ENCODE results near the gene TBC1D22A. TPM values are rescaled to one million over a fixed set of nuclear protein-coding genes. Genes with fewer than 3 reads are reported as not detected.

TBC1D22A gene
- total and polyA plus RNA-seq, 2 donors, result 11.8 to 25.7 TPM

GRCh38 chr22:47193606-47194329 is 431.3 kb downstream of the TBC1D22A start:
- 96% methylated on average over 19 of the region's 19 CpGs for WGBS
- Histone ChIP-seq H3K27me3 (ENCODE audit: control insufficient read depth in 2 of 2, insufficient read depth in 1 of 2, low read length in 1 of 2) (no peaks in the 10 kb centered on the region), H3K4me3 (ENCODE audit: low read length in 2 of 2) (no peak overlapping the region), H3K36me3 (ENCODE audit: control insufficient read depth in 2 of 2, insufficient read depth in 2 of 2, low read length in 1 of 2) (no peaks in the 10 kb centered on the region), H3K27ac (ENCODE audit: low read depth in 1 of 2, low read length in 1 of 2) (no peak overlapping the region), H3K4me1 (ENCODE audit: control insufficient read depth in 2 of 2, insufficient read depth in 2 of 2, low read length in 2 of 2) (peaks cover 0 to 2% of the 10 kb centered on the region in 2 donors), H3K9me3 (ENCODE audit: control insufficient read depth in 2 of 2, insufficient read depth in 1 of 2, low read length in 1 of 2) (no peaks in the 10 kb centered on the region)
- no peak for DNase-seq (ENCODE audit: low read depth in 6 of 9, low spot score in 9 of 9)

DNA sequence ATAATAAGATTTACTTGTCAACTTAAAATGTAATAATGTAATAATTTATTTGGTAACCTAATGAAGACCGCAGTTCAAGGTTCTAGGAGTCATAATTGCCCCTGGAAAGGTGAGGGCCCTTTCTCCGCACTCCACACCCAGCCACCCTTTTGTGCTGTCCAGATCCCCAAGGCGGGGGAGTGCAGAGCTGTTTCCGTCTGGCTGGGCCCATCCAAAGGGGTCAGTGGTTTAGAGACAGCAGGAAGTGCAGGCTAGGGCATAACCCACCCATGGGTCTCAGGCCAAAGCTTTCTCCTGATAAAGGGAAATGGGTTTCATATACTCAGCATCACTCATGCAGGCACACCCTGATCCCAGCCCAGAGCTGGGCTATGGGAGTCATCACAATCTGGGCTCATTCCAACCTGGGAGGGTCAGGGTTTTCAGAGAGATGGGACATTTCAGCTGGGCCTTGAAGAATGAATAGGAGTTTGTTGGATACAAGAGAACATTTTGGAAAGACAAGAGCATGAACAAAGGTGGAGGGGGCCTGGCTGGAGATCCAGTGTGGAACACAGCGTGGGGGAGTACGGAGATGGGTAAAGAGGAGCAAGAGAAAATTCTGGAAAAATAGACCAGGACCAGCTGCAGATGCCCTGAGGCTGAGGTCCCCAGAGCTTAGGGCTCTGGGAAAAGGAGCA is 432.2 kb downstream of the TBC1D22A start:
- no peaks in the 10 kb centered on the region for H3K9me3 ChIP-seq (ENCODE audit: control insufficient read depth in 2 of 2, insufficient read depth in 1 of 2, low read length in 1 of 2)
- no peaks in the 10 kb centered on the region for H3K36me3 ChIP-seq (ENCODE audit: control insufficient read depth in 2 of 2, insufficient read depth in 2 of 2, low read length in 1 of 2)
- H3K4me1 ChIP-seq (ENCODE audit: control insufficient read depth in 2 of 2, insufficient read depth in 2 of 2, low read length in 2 of 2), result peaks cover 0 to 2% of the 10 kb centered on the region in 2 donors
- no peak for DNase-seq (ENCODE audit: low read depth in 6 of 9, low spot score in 9 of 9)
- H3K27ac ChIP-seq (ENCODE audit: low read depth in 1 of 2, low read length in 1 of 2), result no peak overlapping the region
- H3K4me3 ChIP-seq (ENCODE audit: low read length in 2 of 2), result no peak overlapping the region
- 97% methylated on average over 6 of the region's 6 CpGs for WGBS
- H3K27me3 ChIP-seq (ENCODE audit: control insufficient read depth in 2 of 2, insufficient read depth in 1 of 2, low read length in 1 of 2), result no peaks in the 10 kb centered on the region

DNA sequence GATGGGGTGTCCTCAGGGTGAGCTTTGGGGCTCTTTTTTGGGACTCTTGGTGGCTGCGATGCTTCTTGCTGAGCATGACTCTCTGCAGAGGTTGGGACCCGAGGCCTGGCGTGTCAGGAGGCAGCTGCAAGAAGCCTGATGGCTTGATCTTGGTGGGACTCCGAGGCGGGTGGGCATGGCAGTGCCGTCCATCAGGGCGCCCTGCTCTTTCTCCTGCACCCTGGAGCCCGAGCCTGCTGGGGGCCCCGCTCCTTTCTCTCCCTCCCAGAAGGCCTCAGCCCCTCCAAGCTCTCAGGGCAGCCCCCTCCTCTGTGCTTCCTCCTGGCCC is 432.7 kb downstream of the TBC1D22A start:
- Histone ChIP-seq H3K27ac (ENCODE audit: low read depth in 1 of 2, low read length in 1 of 2) (no peak overlapping the region), H3K4me3 (ENCODE audit: low read length in 2 of 2) (no peak overlapping the region), H3K9me3 (ENCODE audit: control insufficient read depth in 2 of 2, insufficient read depth in 1 of 2, low read length in 1 of 2) (no peaks in the 10 kb centered on the region), H3K36me3 (ENCODE audit: control insufficient read depth in 2 of 2, insufficient read depth in 2 of 2, low read length in 1 of 2) (no peaks in the 10 kb centered on the region), H3K27me3 (ENCODE audit: control insufficient read depth in 2 of 2, insufficient read depth in 1 of 2, low read length in 1 of 2) (no peaks in the 10 kb centered on the region), H3K4me1 (ENCODE audit: control insufficient read depth in 2 of 2, insufficient read depth in 2 of 2, low read length in 2 of 2) (peaks cover 0 to 2% of the 10 kb centered on the region in 2 donors)
- no peak for DNase-seq (ENCODE audit: low read depth in 6 of 9, low spot score in 9 of 9)
- 95% methylated on average over 9 of the region's 9 CpGs for WGBS

- Histone ChIP-seq H3K27ac (ENCODE audit: low read depth in 1 of 2, low read length in 1 of 2) (no peak overlapping the region), H3K4me1 (ENCODE audit: control insufficient read depth in 2 of 2, insufficient read depth in 2 of 2, low read length in 2 of 2) (peaks cover 0 to 2% of the 10 kb centered on the region in 2 donors), H3K36me3 (ENCODE audit: control insufficient read depth in 2 of 2, insufficient read depth in 2 of 2, low read length in 1 of 2) (no peaks in the 10 kb centered on the region), H3K9me3 (ENCODE audit: control insufficient read depth in 2 of 2, insufficient read depth in 1 of 2, low read length in 1 of 2) (no peaks in the 10 kb centered on the region), H3K4me3 (ENCODE audit: low read length in 2 of 2) (no peak overlapping the region), H3K27me3 (ENCODE audit: control insufficient read depth in 2 of 2, insufficient read depth in 1 of 2, low read length in 1 of 2) (no peaks in the 10 kb centered on the region)
- 86% methylated on average over 15 of the region's 15 CpGs for WGBS
- DNase-seq (ENCODE audit: low read depth in 6 of 9, low spot score in 9 of 9), result no peak
These were observed 433.2 kb downstream of the TBC1D22A start for GRCh38 chr22:47195484-47196165.

- H3K4me3 ChIP-seq (ENCODE audit: low read length in 2 of 2), result no peak overlapping the region
- no peaks in the 10 kb centered on the region for H3K9me3 ChIP-seq (ENCODE audit: control insufficient read depth in 2 of 2, insufficient read depth in 1 of 2, low read length in 1 of 2)
- no peaks in the 10 kb centered on the region for H3K27me3 ChIP-seq (ENCODE audit: control insufficient read depth in 2 of 2, insufficient read depth in 1 of 2, low read length in 1 of 2)
- H3K27ac ChIP-seq (ENCODE audit: low read depth in 1 of 2, low read length in 1 of 2), result no peak overlapping the region
- H3K36me3 ChIP-seq (ENCODE audit: control insufficient read depth in 2 of 2, insufficient read depth in 2 of 2, low read length in 1 of 2), result no peaks in the 10 kb centered on the region
- 93% methylated on average over 5 of the region's 5 CpGs for WGBS
- peaks cover 0 to 2% of the 10 kb centered on the region in 2 donors for H3K4me1 ChIP-seq (ENCODE audit: control insufficient read depth in 2 of 2, insufficient read depth in 2 of 2, low read length in 2 of 2)
- no peak for DNase-seq (ENCODE audit: low read depth in 6 of 9, low spot score in 9 of 9)
These were observed 433.9 kb downstream of the TBC1D22A start for GRCh38 chr22:47196166-47196849.

- Histone ChIP-seq H3K4me3 (ENCODE audit: low read length in 2 of 2) (no peak overlapping the region), H3K9me3 (ENCODE audit: control insufficient read depth in 2 of 2, insufficient read depth in 1 of 2, low read length in 1 of 2) (no peaks in the 10 kb centered on the region), H3K36me3 (ENCODE audit: control insufficient read depth in 2 of 2, insufficient read depth in 2 of 2, low read length in 1 of 2) (no peaks in the 10 kb centered on the region), H3K27me3 (ENCODE audit: control insufficient read depth in 2 of 2, insufficient read depth in 1 of 2, low read length in 1 of 2) (no peaks in the 10 kb centered on the region), H3K4me1 (ENCODE audit: control insufficient read depth in 2 of 2, insufficient read depth in 2 of 2, low read length in 2 of 2) (peaks cover 0 to 2% of the 10 kb centered on the region in 2 donors), H3K27ac (ENCODE audit: low read depth in 1 of 2, low read length in 1 of 2) (no peak overlapping the region)
- WGBS, result 84% methylated on average over 27 of the region's 27 CpGs
- DNase-seq (ENCODE audit: low read depth in 6 of 9, low spot score in 9 of 9), result no peak
These were observed 434.7 kb downstream of the TBC1D22A start for GRCh38 chr22:47196881-47197772.

DNA sequence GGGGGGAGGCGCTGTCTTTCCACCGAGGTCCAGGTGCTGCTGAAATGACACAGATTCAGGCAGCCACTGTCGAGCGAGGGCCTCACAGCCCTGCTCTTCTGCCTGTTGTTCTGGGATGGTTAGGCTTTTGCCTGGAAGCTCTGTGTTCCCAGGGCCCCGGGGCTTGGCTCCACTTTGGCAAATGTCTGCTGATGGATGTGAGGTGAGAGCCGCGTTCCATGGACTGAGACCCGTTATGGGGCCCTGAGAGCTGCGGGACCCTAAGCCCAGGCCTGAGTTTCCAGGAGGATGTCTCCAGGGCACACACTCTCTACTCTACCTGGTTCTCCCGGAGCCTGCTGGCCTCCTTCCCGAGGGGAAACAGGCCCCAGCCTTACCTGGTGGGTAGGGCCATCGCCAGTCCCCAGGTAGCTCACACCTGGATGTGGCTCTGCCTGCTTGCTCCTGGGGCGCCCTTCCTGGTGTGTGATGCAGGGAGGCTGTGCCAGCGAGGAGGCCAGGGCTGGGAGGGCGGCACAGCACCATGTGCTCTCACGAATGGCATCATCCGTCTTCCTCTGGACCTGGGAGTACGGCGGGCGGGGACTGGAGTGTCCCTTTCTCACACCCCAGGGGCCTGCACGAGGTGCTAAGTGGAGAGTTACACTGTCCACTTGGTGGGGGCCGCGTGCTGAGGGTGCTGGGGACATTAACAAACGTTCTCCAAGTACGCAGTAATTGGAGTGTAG is 435.5 kb downstream of the TBC1D22A start:
- DNase-seq (ENCODE audit: low read depth in 6 of 9, low spot score in 9 of 9), result no peak
- Histone ChIP-seq H3K9me3 (ENCODE audit: control insufficient read depth in 2 of 2, insufficient read depth in 1 of 2, low read length in 1 of 2) (no peaks in the 10 kb centered on the region), H3K27me3 (ENCODE audit: control insufficient read depth in 2 of 2, insufficient read depth in 1 of 2, low read length in 1 of 2) (no peaks in the 10 kb centered on the region), H3K27ac (ENCODE audit: low read depth in 1 of 2, low read length in 1 of 2) (no peak overlapping the region), H3K36me3 (ENCODE audit: control insufficient read depth in 2 of 2, insufficient read depth in 2 of 2, low read length in 1 of 2) (no peaks in the 10 kb centered on the region), H3K4me3 (ENCODE audit: low read length in 2 of 2) (no peak overlapping the region), H3K4me1 (ENCODE audit: control insufficient read depth in 2 of 2, insufficient read depth in 2 of 2, low read length in 2 of 2) (peaks cover 0 to 2% of the 10 kb centered on the region in 2 donors)
- 88% methylated on average over 25 of the region's 25 CpGs for WGBS

DNA sequence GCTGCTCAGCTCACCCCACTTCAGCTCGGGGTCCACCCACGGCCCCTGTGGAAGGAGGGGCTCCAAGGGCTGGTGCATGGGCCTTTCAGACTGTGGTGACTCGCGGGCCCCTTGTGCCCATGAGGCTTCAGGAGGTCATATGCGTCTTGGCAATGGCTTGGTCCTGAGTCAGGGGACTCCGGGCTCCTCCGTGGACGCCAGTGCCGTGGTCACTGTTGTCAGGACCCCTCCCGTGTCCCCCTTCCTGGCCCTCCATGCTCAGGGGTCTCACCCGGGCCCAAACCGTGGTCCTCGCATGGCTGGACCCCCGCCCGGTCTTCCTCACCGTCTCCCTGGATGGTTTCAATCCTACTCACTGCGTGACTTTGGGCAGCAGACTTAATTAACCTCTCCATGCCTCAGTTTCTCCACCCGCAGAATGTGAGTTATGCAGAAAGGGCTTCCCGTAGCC is 436.4 kb downstream of the TBC1D22A start:
- WGBS, result 94% methylated on average over 19 of the region's 19 CpGs
- DNase-seq (ENCODE audit: low read depth in 6 of 9, low spot score in 9 of 9), result no peak
- no peaks in the 10 kb centered on the region for H3K27me3 ChIP-seq (ENCODE audit: control insufficient read depth in 2 of 2, insufficient read depth in 1 of 2, low read length in 1 of 2)
- H3K4me1 ChIP-seq (ENCODE audit: control insufficient read depth in 2 of 2, insufficient read depth in 2 of 2, low read length in 2 of 2), result peaks cover 0 to 2% of the 10 kb centered on the region in 2 donors
- no peaks in the 10 kb centered on the region for H3K36me3 ChIP-seq (ENCODE audit: control insufficient read depth in 2 of 2, insufficient read depth in 2 of 2, low read length in 1 of 2)
- H3K4me3 ChIP-seq (ENCODE audit: low read length in 2 of 2), result no peak overlapping the region
- no peak overlapping the region for H3K27ac ChIP-seq (ENCODE audit: low read depth in 1 of 2, low read length in 1 of 2)
- H3K9me3 ChIP-seq (ENCODE audit: control insufficient read depth in 2 of 2, insufficient read depth in 1 of 2, low read length in 1 of 2), result no peaks in the 10 kb centered on the region
